ENCODE data around the gene ACBD3.

ACBD3 gene

DNA sequence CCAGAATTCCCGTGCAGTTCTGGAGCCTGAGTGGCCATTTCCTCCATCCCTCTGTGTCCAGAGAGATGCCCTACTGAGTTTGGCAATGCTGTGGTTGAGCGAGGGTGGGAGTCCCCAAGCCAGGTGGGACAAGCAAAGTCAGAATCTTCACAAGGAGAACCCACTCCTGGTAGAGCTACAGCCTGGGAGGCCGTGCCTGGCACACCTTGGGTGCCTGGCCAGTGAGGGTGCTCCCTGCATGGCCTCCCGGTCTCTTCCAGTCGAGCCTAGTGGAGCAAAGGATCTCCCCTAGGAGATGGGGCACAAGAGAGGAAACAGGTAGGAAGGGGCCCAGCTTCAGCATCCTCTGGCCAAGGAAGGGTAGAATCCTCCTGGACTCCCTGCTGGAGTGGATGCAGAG, 66.1 kb downstream of the ACBD3 start:
- no peaks in the 10 kb centered on the region for H3K9me3 ChIP-seq (ENCODE audit: severe bottlenecking)
- H3K4me3 ChIP-seq (ENCODE audit: severe bottlenecking): no peak overlapping the region
- H3K27ac ChIP-seq (ENCODE audit: poor library complexity, severe bottlenecking): no peak overlapping the region
- TF ChIP-seq, protein P1, sequence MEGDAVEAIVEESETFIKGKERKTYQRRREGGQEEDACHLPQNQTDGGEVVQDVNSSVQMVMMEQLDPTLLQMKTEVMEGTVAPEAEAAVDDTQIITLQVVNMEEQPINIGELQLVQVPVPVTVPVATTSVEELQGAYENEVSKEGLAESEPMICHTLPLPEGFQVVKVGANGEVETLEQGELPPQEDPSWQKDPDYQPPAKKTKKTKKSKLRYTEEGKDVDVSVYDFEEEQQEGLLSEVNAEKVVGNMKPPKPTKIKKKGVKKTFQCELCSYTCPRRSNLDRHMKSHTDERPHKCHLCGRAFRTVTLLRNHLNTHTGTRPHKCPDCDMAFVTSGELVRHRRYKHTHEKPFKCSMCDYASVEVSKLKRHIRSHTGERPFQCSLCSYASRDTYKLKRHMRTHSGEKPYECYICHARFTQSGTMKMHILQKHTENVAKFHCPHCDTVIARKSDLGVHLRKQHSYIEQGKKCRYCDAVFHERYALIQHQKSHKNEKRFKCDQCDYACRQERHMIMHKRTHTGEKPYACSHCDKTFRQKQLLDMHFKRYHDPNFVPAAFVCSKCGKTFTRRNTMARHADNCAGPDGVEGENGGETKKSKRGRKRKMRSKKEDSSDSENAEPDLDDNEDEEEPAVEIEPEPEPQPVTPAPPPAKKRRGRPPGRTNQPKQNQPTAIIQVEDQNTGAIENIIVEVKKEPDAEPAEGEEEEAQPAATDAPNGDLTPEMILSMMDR (IDR thresholded peaks at IDR 0.05; ENCODE audit: poor library complexity, severe bottlenecking): no peak
- H3K27me3 ChIP-seq (ENCODE audit: insufficient read depth, poor library complexity, severe bottlenecking): no peaks in the 10 kb centered on the region
- no peaks in the 10 kb centered on the region for H3K36me3 ChIP-seq (ENCODE audit: low read depth)
- ATAC-seq (ENCODE audit: low read depth): no peak
- peaks cover 23% of the 10 kb centered on the region for H3K4me1 ChIP-seq (ENCODE audit: insufficient read depth, poor library complexity, severe bottlenecking)
- DNase-seq (ENCODE audit: low spot score): no peak

DNA sequence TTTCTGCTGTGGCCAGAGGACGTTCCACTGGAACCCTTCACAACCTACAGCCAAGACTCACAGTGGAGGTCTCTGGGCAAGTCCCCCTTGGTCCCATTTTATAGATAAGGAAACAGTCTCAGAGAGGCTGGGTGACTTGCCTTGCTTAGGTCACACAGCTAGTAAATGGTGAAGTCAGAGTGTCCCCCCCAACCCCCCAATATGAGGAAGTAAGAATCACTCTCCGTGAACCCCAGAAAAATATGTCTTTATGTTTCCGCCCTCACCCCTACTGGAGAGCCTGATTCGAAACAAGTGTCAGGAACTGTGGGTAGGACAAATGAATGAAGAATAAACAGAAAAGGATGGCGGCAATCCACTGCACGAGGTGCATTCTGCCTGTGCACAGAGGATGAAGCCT, 67.4 kb downstream of the ACBD3 start:
- DNase-seq (ENCODE audit: low spot score): no peak
- ATAC-seq (ENCODE audit: low read depth): no peak
- H3K9me3 ChIP-seq (ENCODE audit: severe bottlenecking): no peaks in the 10 kb centered on the region
- no peaks in the 10 kb centered on the region for H3K36me3 ChIP-seq (ENCODE audit: low read depth)
- no peak overlapping the region for H3K27ac ChIP-seq (ENCODE audit: poor library complexity, severe bottlenecking)
- TF ChIP-seq, protein P1 (IDR thresholded peaks at IDR 0.05; ENCODE audit: poor library complexity, severe bottlenecking): no peak
- H3K27me3 ChIP-seq (ENCODE audit: insufficient read depth, poor library complexity, severe bottlenecking): no peaks in the 10 kb centered on the region
- H3K4me1 ChIP-seq (ENCODE audit: insufficient read depth, poor library complexity, severe bottlenecking): peaks cover 15% of the 10 kb centered on the region
- no peak overlapping the region for H3K4me3 ChIP-seq (ENCODE audit: severe bottlenecking)

DNA sequence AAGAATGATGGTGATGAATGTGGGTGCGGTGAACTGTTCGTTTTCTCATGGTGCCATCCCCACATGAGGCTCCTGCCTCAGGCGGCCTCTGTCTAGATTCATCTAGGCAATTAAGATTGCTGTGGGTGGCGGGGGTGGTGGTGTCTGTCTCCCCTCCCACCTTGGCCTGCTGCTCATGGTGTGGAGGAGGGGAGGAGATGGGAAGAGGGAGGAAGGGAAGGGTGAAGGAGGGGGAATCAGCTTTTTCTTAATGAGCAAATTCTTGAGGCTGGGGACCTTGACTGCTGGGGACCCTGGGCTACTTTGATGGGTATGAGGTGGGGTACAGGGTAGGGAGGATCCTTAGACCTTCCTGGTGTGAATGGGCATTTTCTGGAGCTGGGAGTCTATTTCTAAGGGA, 68.2 kb downstream of the ACBD3 start:
- ATAC-seq (ENCODE audit: low read depth): no peak
- H3K4me1 ChIP-seq (ENCODE audit: insufficient read depth, poor library complexity, severe bottlenecking): peaks cover 7% of the 10 kb centered on the region
- H3K27ac ChIP-seq (ENCODE audit: poor library complexity, severe bottlenecking): no peak overlapping the region
- H3K27me3 ChIP-seq (ENCODE audit: insufficient read depth, poor library complexity, severe bottlenecking): no peaks in the 10 kb centered on the region
- no peak overlapping the region for H3K4me3 ChIP-seq (ENCODE audit: severe bottlenecking)
- TF ChIP-seq, protein P1 (IDR thresholded peaks at IDR 0.05; ENCODE audit: poor library complexity, severe bottlenecking): no peak
- no peaks in the 10 kb centered on the region for H3K9me3 ChIP-seq (ENCODE audit: severe bottlenecking)
- DNase-seq (ENCODE audit: low spot score): no peak
- H3K36me3 ChIP-seq (ENCODE audit: low read depth): no peaks in the 10 kb centered on the region

GRCh38 chr1:226117330-226117729, 69.2 kb downstream of the ACBD3 start:
- ATAC-seq (ENCODE audit: low read depth) (no peak), DNase-seq (ENCODE audit: low spot score) (no peak)
- TF ChIP-seq, protein P1 (IDR thresholded peaks at IDR 0.05; ENCODE audit: poor library complexity, severe bottlenecking): no peak
- H3K27me3 ChIP-seq (ENCODE audit: insufficient read depth, poor library complexity, severe bottlenecking): no peaks in the 10 kb centered on the region
- H3K4me1 ChIP-seq (ENCODE audit: insufficient read depth, poor library complexity, severe bottlenecking): no peaks in the 10 kb centered on the region
- H3K36me3 ChIP-seq (ENCODE audit: low read depth): no peaks in the 10 kb centered on the region
- H3K27ac ChIP-seq (ENCODE audit: poor library complexity, severe bottlenecking): no peak overlapping the region
- no peak overlapping the region for H3K4me3 ChIP-seq (ENCODE audit: severe bottlenecking)
- no peaks in the 10 kb centered on the region for H3K9me3 ChIP-seq (ENCODE audit: severe bottlenecking)

- Histone ChIP-seq H3K4me3 (ENCODE audit: severe bottlenecking) (no peak overlapping the region), H3K27ac (ENCODE audit: poor library complexity, severe bottlenecking) (no peak overlapping the region), H3K36me3 (ENCODE audit: low read depth) (no peaks in the 10 kb centered on the region), H3K4me1 (ENCODE audit: insufficient read depth, poor library complexity, severe bottlenecking) (no peaks in the 10 kb centered on the region), H3K27me3 (ENCODE audit: insufficient read depth, poor library complexity, severe bottlenecking) (no peaks in the 10 kb centered on the region), H3K9me3 (ENCODE audit: severe bottlenecking) (no peaks in the 10 kb centered on the region)
- no peak for DNase-seq (ENCODE audit: low spot score)
- TF ChIP-seq, protein P1 (IDR thresholded peaks at IDR 0.05; ENCODE audit: poor library complexity, severe bottlenecking): no peak
- ATAC-seq (ENCODE audit: low read depth): no peak
Observed at GRCh38 chr1:226116673-226117072, 69.9 kb downstream of the ACBD3 start.

All from RWPE2 (cell line).